ENCODE results near the gene TNRC6B. TPM values are rescaled to one million over a fixed set of nuclear protein-coding genes. Genes with fewer than 3 reads are reported as not detected.

TNRC6B gene
- total and polyA plus RNA-seq, 2 experiments from 2014 or later: 46.9 to 87.8 TPM

GRCh38 chr22:40251106-40251505, 73.4 kb downstream of the TNRC6B start (continued):
- no peak for TF ChIP-seq ZNF462 (CRISPR knock-in tag; IDR thresholded peaks at IDR 0.05)
- no peak for TF ChIP-seq ZNF331 (CRISPR knock-in tag; IDR thresholded peaks at IDR 0.05; ENCODE audit: low read depth)
- TF ChIP-seq NANOG (IDR thresholded peaks at IDR 0.05; ENCODE audit: borderline replicate concordance): no peak
- TF ChIP-seq CREB1 (CRISPR knock-in tag; IDR thresholded peaks at IDR 0.05; ENCODE audit: low read depth): no peak
- no peak for TF ChIP-seq REST (IDR thresholded peaks at IDR 0.05; ENCODE audit: unreplicated experiment)

- Histone ChIP-seq H3K27me3 (ENCODE audit: insufficient read depth) (no peaks in the 10 kb centered on the region), H3K4me1 (ENCODE audit: insufficient read depth) (peaks cover 25% of the 10 kb centered on the region), H3K79me2 (replicated peaks; ENCODE audit: insufficient read depth) (peaks cover 95% of the 10 kb centered on the region), H2AFZ (no peak overlapping the region), H3F3A (replicated peaks; ENCODE audit: low read depth) (0 out of 2 replicates have a peak, but pooled peaks cover under 1% of the 10 kb centered on the region), H3K4me3 (no peak overlapping the region), H3K9me2 (ENCODE audit: insufficient read depth) (no peaks in the 10 kb centered on the region), H4K20me1 (replicated peaks; ENCODE audit: insufficient read depth) (peaks cover 34% of the 10 kb centered on the region), H3K36me3 (ENCODE audit: insufficient read depth) (no peaks in the 10 kb centered on the region), H3K27ac (ENCODE audit: low read depth) (no peak overlapping the region), H3K4me2 (no peak overlapping the region)
- H3K9me3 Mint-ChIP-seq: no peaks in the 10 kb centered on the region
- no peak overlapping the region for H3K27ac Mint-ChIP-seq
- DNase-seq (ENCODE audit: low spot score) (no peak), ATAC-seq (no peak)
- H3K4me3 Mint-ChIP-seq: no peak overlapping the region
- peaks cover 27% of the 10 kb centered on the region for H3K36me3 Mint-ChIP-seq (ENCODE audit: low read depth)
- peaks cover 30% of the 10 kb centered on the region for H3K4me1 Mint-ChIP-seq
- peaks cover 3% of the 10 kb centered on the region for H3K27me3 Mint-ChIP-seq (ENCODE audit: insufficient read depth, low read depth, poor library complexity)
- TF ChIP-seq STAT1 (IDR thresholded peaks at IDR 0.05; ENCODE audit: unreplicated experiment) (no peak), JUNB (IDR thresholded peaks at IDR 0.05; ENCODE audit: unreplicated experiment) (no peak), ZNF462 (CRISPR knock-in tag; IDR thresholded peaks at IDR 0.05) (no peak)
Measured at GRCh38 chr22:40252146-40252545, 74.4 kb downstream of the TNRC6B start.

Measured in GM23338 (cell line).